Measurements from ENCODE around the gene NETO2. TPM values are rescaled to one million over a fixed set of nuclear protein-coding genes. Genes with fewer than 3 reads are reported as not detected.
A peak's percentile ranks its signal among the peaks of the same experiment; 100 is the strongest.

The NETO2 gene
- total and polyA plus RNA-seq, 2 of the 13 experiments (the other 11 are each of a cell fraction or from before 2014, with no cell fraction given) = 8.2 to 13.5 TPM

GRCh38 chr16:47144559-47144877 lies 773 bp upstream of the NETO2 start (continued):
- 0 out of 2 replicates have a peak, but pooled peaks have one; percentile 16 for TF ChIP-seq LBX2 (CRISPR knock-in tag; IDR thresholded peaks at IDR 0.05; ENCODE audit: borderline replicate concordance)
- TF ChIP-seq EP300 (IDR thresholded peaks at IDR 0.05; ENCODE audit: low read depth in 2 of 2, low read length in 2 of 2) = no peak
- no peak for TF ChIP-seq EP300 (CRISPR knock-in tag; IDR thresholded peaks at IDR 0.05; ENCODE audit: borderline replicate concordance)
- TF ChIP-seq HOXD1 (CRISPR knock-in tag; IDR thresholded peaks at IDR 0.05) = peak; percentile 56; the same call in 1 of the 2 replicates
- TF ChIP-seq ZNF800 (CRISPR knock-in tag; IDR thresholded peaks at IDR 0.05) = 0 out of 2 replicates have a peak, but pooled peaks have one; percentile 2
- TF ChIP-seq NFKB2 (CRISPR knock-in tag; IDR thresholded peaks at IDR 0.05; ENCODE audit: borderline replicate concordance) = peak; percentile 4; the same call in 1 of the 2 replicates
- TF ChIP-seq ZNF691 (CRISPR knock-in tag; IDR thresholded peaks at IDR 0.05; ENCODE audit: borderline replicate concordance, low read depth) = 0 out of 2 replicates have a peak, but pooled peaks have one; percentile 12
- no peak for TF ChIP-seq ZNF124 (CRISPR knock-in tag; IDR thresholded peaks at IDR 0.05)
- TF ChIP-seq GTF3A (CRISPR knock-in tag; conservative IDR thresholded peaks at IDR 0.05) = 0 out of 2 replicates have a peak, but pooled peaks have one; percentile 1
- no peak for TF ChIP-seq ARID2 (CRISPR knock-in tag; IDR thresholded peaks at IDR 0.05; ENCODE audit: borderline replicate concordance)
- peak; percentile 67; the same call in 1 of the 2 replicates for TF ChIP-seq ZNF256 (CRISPR knock-in tag; conservative IDR thresholded peaks at IDR 0.05)
- no peak for TF ChIP-seq TRAFD1 (CRISPR knock-in tag; IDR thresholded peaks at IDR 0.05; ENCODE audit: borderline replicate concordance)
- TF ChIP-seq MAZ (IDR thresholded peaks at IDR 0.05; ENCODE audit: borderline replicate concordance, low read depth, low read length) = no peak
- no peak for TF ChIP-seq MAZ (CRISPR knock-in tag; IDR thresholded peaks at IDR 0.05; ENCODE audit: low read depth)
- peak; percentile 47; the same call in 1 of the 2 replicates for TF ChIP-seq ZNF619 (CRISPR knock-in tag; IDR thresholded peaks at IDR 0.05)
- TF ChIP-seq ZNF225 (CRISPR knock-in tag; IDR thresholded peaks at IDR 0.05) = peak; percentile 5; the same call in 1 of the 2 replicates
- 0 out of 2 replicates have a peak, but pooled peaks have one; percentile 4 for TF ChIP-seq GABPB1 (CRISPR knock-in tag; IDR thresholded peaks at IDR 0.05)
- TF ChIP-seq ARID3A (IDR thresholded peaks at IDR 0.05; ENCODE audit: low read depth, low read length) = no peak
- TF ChIP-seq HDAC6 (IDR thresholded peaks at IDR 0.05; ENCODE audit: low read depth, low read length) = no peak
- 0 out of 2 replicates have a peak, but pooled peaks have one; percentile 8 for TF ChIP-seq PRDM4 (CRISPR knock-in tag; IDR thresholded peaks at IDR 0.05; ENCODE audit: borderline replicate concordance)
- TF ChIP-seq TP53 (CRISPR knock-in tag; conservative IDR thresholded peaks at IDR 0.05) = 0 out of 2 replicates have a peak, but pooled peaks have one; percentile 21

All from HepG2 (cell line).